ENCODE measurements around the gene NAA30.
"Not testable (repeated sequence)": the region's sequence is repeated elsewhere in the genome, so short reads cannot be mapped to it uniquely, and the experiment has no call there.

NAA30 gene

DNA sequence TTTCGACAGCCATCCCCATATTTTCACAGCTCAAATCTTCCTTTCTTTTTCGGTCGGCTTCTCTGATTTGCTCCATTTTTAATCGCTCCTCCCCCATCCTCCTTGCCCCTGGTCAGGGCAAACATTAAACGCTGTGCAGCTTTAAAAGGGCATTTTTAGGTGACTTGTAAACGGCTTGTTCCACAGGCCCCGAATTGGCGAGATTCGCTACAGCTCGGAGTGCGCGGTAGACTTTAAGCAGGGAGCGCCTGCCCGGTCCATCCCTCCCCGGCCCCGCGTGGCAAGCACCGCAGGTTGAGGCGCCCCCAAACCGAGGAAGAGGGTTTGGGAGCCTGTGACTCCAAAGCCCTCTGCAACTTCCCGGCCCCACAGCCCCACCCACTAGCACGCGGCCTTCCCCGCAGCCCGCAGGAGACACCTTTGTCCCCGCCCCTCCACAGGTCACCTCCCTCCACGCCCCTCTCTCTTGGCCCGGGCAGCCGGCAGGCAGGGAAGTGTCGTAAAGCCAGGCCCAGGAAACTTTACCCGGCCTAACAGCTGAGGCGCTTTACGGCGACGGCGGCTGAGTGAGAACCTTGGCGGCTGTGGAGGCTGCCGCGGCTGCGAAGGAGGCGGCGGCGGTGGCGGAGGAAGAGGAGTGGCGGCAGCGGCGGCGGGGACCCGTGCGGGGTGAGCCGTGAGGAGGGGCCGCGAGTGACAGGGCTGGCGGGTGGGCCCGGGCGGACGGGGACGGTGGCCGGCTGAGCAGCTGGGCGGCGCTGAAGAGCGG is at the start of gene NAA30:
NAA30 (plus strand) TSS at position 550 of the 769 bp plus-strand sequence. CDS start 372 bp downstream, outside the sequence.
- TF ChIP-seq, protein P1, sequence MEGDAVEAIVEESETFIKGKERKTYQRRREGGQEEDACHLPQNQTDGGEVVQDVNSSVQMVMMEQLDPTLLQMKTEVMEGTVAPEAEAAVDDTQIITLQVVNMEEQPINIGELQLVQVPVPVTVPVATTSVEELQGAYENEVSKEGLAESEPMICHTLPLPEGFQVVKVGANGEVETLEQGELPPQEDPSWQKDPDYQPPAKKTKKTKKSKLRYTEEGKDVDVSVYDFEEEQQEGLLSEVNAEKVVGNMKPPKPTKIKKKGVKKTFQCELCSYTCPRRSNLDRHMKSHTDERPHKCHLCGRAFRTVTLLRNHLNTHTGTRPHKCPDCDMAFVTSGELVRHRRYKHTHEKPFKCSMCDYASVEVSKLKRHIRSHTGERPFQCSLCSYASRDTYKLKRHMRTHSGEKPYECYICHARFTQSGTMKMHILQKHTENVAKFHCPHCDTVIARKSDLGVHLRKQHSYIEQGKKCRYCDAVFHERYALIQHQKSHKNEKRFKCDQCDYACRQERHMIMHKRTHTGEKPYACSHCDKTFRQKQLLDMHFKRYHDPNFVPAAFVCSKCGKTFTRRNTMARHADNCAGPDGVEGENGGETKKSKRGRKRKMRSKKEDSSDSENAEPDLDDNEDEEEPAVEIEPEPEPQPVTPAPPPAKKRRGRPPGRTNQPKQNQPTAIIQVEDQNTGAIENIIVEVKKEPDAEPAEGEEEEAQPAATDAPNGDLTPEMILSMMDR (IDR thresholded peaks at IDR 0.05; ENCODE audit: insufficient read depth, missing control alignments), result no peak
- FAIRE-seq (no peak), DNase-seq (ENCODE audit: insufficient read length, low spot score) (peak; percentile 48)

DNA sequence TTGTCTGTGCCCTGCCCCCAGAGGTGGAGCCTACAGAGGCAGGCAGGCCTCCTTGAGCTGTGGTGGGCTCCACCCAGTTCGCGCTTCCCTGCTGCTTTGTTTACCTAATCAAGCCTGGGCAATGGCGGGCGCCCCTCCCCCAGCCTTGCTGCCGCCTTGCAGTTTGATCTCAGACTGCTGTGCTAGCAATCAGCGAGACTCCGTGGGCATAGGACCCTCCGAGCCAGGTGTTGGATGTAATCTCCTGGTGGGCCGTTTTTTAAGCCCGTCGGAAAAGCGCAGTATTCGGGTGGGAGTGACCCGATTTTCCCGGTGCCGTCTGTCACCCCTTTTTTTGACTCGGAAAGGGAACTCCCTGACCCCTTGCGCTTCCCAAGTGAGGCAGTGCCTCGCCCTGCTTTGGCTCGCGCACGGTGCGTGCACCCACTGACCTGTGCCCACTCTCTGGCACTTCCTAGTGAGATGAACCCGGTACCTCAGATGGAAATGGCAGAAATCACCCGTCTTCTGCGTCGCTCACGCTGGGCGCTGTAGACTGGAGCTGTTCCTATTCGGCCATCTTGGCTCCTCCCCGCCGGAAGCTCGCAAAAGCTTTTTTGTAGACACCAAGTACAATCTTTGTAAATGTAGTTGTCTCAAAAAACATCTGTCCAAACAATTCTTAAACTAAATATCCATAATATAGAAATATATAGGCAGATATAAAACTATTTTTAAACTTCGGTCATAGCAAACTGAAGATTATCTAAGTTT is 46.7 kb upstream of the NAA30 start:
- not testable (repeated sequence) for FAIRE-seq; DNase-seq (ENCODE audit: insufficient read length, low spot score)

DNA sequence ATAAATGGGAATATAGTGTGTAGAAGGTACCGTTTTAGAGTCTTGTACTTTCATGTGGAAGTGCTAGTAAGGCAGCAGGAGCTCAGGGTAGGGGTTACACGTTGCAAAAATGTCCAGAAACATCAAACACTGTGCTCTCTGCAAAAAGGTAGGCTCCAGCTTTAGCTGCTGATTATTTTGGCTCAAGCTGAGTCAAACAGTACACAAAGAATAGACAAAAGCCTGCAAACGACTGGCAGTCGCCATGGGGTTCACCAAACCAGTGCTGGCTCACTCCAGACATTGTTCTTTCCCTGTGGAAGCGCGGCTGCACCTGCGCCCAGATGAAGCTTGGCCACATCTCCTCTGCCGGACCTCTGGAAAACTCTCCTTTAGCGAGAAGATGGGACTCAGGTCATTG is 45.3 kb upstream of the NAA30 start:
- no peak for DNase-seq (ENCODE audit: insufficient read length, low spot score)
- TF ChIP-seq, protein P1 (IDR thresholded peaks at IDR 0.05; ENCODE audit: insufficient read depth, missing control alignments), result no peak
- FAIRE-seq, result no peak

DNA sequence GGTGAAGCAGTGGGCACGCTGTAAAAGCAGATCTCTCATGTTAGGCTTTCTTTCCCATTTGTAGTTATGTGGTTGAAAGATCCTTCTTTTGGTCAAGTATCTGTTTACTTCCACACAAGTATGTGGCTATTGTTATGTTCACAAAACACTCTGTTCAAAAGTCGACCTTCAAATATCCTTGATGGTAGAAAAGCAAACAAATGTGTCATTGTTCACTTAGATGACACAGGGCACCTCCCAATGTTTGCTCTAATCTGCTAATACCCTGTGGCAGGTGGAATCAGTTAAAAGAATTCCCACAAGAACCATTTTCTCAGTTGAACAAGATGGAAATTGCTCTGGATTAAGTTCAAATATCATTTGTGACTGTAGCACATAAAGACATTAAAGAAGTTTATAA is 43.6 kb upstream of the NAA30 start:
- DNase-seq (ENCODE audit: insufficient read length, low spot score) (no peak), FAIRE-seq (no peak)

DNA sequence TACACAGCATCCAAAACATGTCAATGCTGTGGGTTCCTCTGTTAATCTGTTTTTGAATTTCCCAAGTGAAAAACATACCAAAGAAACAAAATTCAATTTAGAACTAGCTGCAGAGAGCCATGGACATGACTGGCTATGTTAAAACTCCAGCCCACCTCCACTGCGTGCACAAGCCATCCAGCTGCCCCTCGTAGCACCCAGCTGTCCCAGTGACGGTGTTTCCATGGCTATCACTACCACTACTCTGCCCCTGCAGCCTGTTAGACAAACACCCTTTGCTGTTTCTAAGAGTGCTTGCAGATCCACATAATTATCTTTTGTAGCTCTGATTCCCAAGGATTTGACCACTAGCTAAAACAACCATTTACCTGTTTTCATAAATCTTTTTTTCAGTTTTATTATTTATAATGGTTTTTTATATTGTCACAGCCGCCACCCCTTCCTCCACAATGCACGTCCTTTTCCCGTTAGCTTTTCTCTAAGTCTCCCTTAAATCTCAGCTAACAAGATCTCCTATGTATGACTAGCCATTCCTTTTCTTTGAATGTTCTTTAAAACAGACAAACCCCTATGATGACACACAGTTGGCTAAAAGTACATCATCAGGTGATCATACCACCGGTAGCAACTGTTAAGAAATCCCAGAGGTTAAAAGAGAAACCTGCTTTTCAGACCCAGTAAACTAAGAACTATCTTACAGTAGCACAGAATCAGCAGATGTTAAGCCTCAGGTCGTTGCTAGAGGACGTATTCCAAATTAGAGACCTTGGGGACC is 37.8 kb upstream of the NAA30 start:
- DNase-seq (ENCODE audit: insufficient read length, low spot score), result no peak
- TF ChIP-seq, protein P1 (IDR thresholded peaks at IDR 0.05; ENCODE audit: insufficient read depth, missing control alignments), result no peak
- FAIRE-seq, result no peak

More for the DNA sequence above, 43.6 kb upstream of the NAA30 start:
- TF ChIP-seq, protein P1 (IDR thresholded peaks at IDR 0.05; ENCODE audit: insufficient read depth, missing control alignments), result no peak

DNA sequence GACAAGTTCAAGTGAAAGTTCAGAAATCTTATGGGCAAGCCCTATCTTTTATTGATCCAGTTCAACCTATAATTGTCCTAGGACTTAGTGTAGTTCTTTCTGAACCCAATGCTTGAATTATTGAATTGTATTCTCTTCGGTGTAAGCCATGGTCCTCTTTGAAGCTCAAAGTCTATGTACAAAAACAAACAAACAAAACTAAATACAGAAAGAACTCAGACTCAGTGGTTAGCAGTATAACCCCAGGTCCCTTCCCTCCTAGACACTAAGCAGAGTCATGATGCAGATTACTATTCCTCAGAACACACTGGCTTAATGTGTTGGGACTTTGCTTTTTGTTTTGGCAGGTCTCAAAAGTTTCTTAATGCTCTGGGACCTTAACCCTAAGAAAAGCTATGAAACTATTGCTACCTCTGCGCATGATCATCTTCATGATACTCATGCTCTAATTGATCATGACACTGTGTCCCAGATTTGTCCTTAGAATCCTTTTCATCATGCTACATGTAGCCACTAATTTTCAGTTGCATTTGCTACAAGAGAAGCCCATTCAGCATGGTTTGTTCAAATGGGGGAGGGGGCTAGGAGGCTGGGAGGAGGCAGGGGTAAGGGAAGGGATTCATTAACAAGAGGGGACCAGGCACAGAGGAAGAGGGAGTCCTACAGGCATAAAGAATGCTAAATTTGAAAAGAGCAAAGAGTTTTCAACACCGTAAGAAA is 35.1 kb upstream of the NAA30 start:
- TF ChIP-seq, protein P1 (IDR thresholded peaks at IDR 0.05; ENCODE audit: insufficient read depth, missing control alignments), result no peak
- FAIRE-seq, result no peak

DNA sequence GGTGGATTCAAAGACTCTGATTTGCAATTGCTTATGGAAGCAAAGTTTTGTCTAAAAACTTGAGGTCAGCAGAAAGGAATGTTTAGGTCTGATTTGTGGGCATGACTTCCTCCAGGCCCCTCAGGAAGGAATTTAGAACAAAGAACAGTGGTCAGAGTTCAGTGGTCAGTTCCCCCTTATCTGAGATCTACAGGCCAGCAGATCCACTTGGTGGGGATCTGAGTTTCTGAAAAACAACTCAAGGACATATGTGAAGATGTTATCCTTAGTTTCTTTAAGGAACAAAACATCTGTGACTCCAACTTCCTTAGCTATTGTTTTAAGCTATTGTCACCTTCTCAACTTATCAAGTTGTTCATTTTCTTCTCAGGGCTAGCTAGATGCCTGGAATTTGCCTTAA is 28.0 kb upstream of the NAA30 start:
- no peak for DNase-seq (ENCODE audit: insufficient read length, low spot score)
- TF ChIP-seq, protein P1 (IDR thresholded peaks at IDR 0.05; ENCODE audit: insufficient read depth, missing control alignments), result no peak
- no peak for FAIRE-seq

More for the DNA sequence above, 35.1 kb upstream of the NAA30 start:
- DNase-seq (ENCODE audit: insufficient read length, low spot score), result no peak
